ENCODE measurements around the gene STUM. TPM values are rescaled to one million over a fixed set of nuclear protein-coding genes. Genes with fewer than 3 reads are reported as not detected.
A peak's percentile ranks its signal among the peaks of the same experiment; 100 is the strongest.

STUM gene
- total RNA-seq, 2 donors from 2014 or later, result 1.3 to 1.6 TPM

DNA sequence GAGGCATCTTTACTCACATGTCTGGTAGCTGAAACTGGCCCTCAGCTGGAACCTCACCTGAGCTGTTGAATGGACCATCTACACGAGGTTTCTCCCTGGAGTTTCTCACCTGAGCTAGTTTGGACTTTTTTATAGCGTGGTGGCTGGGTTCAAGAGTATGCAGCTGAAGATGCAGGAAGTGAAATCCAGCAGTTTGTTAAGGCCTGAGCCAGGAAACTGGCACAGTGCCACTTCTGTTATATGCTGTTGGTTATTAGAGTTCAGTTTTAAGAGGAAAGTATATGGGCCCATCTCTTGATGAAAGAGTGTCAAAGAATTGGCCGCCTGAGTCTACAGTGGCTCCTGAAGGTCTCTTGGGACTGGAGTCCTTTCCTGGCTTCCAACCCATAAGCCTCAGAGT is 35.6 kb downstream of the STUM start:
- Histone ChIP-seq H3K9me3 (no peaks in the 10 kb centered on the region), H3K4me3 (no peak overlapping the region), H3K27ac (no peak overlapping the region), H3K4me1 (peaks cover 12% of the 10 kb centered on the region), H3K27me3 (no peaks in the 10 kb centered on the region), H3K36me3 (replicated peaks in 1 of 2; ENCODE audit: insufficient read depth in 1 of 2, low read depth in 2 of 2) (no peaks in the 10 kb centered on the region)
- DNase-seq, result no peak
- 62 to 82% methylated on average over 3 of the region's 3 CpGs for WGBS, 2 donors
- intact Hi-C loops (cut with DNase I), result no loop called here
- no peak for ATAC-seq
- TF ChIP-seq, protein P1, sequence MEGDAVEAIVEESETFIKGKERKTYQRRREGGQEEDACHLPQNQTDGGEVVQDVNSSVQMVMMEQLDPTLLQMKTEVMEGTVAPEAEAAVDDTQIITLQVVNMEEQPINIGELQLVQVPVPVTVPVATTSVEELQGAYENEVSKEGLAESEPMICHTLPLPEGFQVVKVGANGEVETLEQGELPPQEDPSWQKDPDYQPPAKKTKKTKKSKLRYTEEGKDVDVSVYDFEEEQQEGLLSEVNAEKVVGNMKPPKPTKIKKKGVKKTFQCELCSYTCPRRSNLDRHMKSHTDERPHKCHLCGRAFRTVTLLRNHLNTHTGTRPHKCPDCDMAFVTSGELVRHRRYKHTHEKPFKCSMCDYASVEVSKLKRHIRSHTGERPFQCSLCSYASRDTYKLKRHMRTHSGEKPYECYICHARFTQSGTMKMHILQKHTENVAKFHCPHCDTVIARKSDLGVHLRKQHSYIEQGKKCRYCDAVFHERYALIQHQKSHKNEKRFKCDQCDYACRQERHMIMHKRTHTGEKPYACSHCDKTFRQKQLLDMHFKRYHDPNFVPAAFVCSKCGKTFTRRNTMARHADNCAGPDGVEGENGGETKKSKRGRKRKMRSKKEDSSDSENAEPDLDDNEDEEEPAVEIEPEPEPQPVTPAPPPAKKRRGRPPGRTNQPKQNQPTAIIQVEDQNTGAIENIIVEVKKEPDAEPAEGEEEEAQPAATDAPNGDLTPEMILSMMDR (IDR thresholded peaks at IDR 0.05), result no peak
- TF ChIP-seq POLR2A (IDR thresholded peaks at IDR 0.05), result no peak

DNA sequence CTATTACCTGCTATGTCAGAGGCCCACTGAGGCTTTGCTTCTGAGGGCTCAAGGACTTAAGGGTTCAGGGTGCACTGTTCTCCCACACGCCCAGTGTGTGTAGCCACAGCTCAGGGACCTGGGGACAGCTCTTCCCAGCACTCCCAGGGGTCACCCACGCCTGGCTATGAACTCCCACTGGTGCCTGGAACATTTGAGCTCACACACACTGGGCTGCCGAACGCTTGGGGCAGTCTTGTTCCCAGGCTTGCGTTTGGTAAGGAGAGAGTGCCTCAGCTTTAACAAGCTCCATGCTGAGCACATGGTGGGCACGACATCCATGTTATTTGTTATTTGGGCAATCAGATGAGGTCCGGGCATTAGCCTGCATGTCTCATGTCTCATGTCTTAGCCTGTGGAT is 37.6 kb downstream of the STUM start:
- Histone ChIP-seq H3K4me1 (peaks cover 18% of the 10 kb centered on the region), H3K36me3 (replicated peaks in 1 of 2; ENCODE audit: insufficient read depth in 1 of 2, low read depth in 2 of 2) (no peaks in the 10 kb centered on the region), H3K27ac (no peak overlapping the region), H3K9me3 (no peaks in the 10 kb centered on the region), H3K27me3 (no peaks in the 10 kb centered on the region), H3K4me3 (no peak overlapping the region)
- DNase-seq (no peak), ATAC-seq (no peak)
- 86 to 93% methylated on average over 3 to 7 of the region's 7 CpGs for WGBS, 2 donors
- intact Hi-C loops (cut with DNase I), result no loop called here
- TF ChIP-seq POLR2A (IDR thresholded peaks at IDR 0.05), result no peak
- TF ChIP-seq, protein P1 (IDR thresholded peaks at IDR 0.05), result no peak

DNA sequence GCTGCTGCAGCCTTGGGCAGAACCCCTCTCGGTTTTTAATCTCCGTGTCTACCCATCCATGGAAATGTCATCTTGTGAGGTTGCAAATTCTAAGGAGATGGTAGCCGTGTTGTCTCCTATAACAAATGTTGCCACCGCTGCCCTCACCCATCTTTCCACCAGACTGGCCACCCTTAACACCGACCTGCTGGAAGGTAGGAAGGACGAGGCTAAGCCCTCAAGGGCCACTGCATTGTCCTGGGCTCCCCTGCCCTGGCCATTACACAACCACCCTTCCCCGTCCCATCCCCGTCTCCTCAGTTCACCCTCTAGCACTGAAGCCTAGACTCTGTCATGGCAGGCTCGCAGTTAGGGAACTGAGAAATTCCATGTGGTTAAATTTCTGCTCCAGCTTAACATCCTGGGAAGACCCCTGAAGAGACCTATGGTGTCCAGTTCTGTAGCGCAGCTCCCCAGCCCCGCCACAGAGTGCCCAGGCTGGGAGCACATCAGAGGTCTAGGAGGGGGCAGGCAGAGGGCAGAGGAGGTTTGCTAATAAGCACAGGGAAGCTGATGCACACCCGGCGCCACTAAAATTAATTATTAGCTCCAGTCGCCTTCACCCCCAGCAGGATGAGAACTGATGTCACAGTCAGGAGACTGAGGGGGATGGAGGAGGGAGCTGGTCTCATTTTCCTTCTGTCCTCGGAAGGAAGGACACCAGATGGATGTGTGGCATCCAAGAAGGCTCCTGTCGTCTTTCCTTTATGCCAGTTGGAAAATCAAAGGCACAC is 38.3 kb downstream of the STUM start:
- intact Hi-C loops (cut with DNase I), result no loop called here
- ATAC-seq, result no peak

DNA sequence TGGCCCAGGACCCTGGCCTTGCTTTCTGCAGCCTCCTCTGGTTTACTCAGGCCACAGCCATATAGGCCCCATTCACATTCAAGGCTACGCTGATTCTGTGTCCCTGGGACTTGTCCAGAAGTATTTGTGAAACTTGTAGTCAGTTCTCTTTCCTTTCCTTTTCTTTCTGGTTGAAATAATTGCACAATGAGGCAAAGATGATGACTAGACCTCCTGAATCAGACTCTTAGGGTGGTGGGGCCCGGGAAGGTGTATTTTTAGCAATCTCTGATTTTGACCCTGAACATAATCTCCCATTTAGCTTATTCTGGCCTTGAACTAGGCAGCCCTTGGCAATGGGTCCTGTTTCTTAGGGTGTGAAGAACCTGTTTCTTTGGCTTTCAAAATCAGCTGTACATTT is 39.9 kb downstream of the STUM start:
- H3K27me3 ChIP-seq, result no peaks in the 10 kb centered on the region
- peak overlapping the region; percentile 42 to 69 (median 67) for H3K27ac ChIP-seq
- DNase-seq (peak in 3 of 4 donors; percentile 36 to 44 (median 44)), ATAC-seq (peak; percentile 51)
- intact Hi-C loops (cut with DNase I), result no loop called here
- peaks cover 18% of the 10 kb centered on the region for H3K4me1 ChIP-seq
- no peak overlapping the region for H3K4me3 ChIP-seq
- no peaks in the 10 kb centered on the region for H3K36me3 ChIP-seq (replicated peaks in 1 of 2; ENCODE audit: insufficient read depth in 1 of 2, low read depth in 2 of 2)
- 37 to 73% methylated on average over 2 of the region's 2 CpGs for WGBS, 2 donors
- TF ChIP-seq POLR2A (IDR thresholded peaks at IDR 0.05), result no peak
- TF ChIP-seq, protein P1 (IDR thresholded peaks at IDR 0.05), result no peak
- H3K9me3 ChIP-seq, result no peaks in the 10 kb centered on the region

More for the DNA sequence above, 38.3 kb downstream of the STUM start:
- Histone ChIP-seq H3K9me3 (no peaks in the 10 kb centered on the region), H3K36me3 (replicated peaks in 1 of 2; ENCODE audit: insufficient read depth in 1 of 2, low read depth in 2 of 2) (no peaks in the 10 kb centered on the region), H3K27me3 (no peaks in the 10 kb centered on the region), H3K4me1 (peaks cover 18% of the 10 kb centered on the region), H3K4me3 (no peak overlapping the region), H3K27ac (no peak overlapping the region)
- no peak for DNase-seq
- TF ChIP-seq, protein P1 (IDR thresholded peaks at IDR 0.05), result no peak
- no peak for TF ChIP-seq POLR2A (IDR thresholded peaks at IDR 0.05)
- WGBS, 2 donors, result 77 to 88% methylated on average over 15 to 16 of the region's 16 CpGs
